Embryonic facial prominence (tissue), 1 donor: ENCODE measurements around the gene ZNF445.
"Not testable (repeated sequence)": the region's sequence is repeated elsewhere in the genome, so short reads cannot be mapped to it uniquely, and the experiment has no call there.

ENCODE experiments used
- DNase-seq: peaks from one replicate; pipeline ENCODE4 v3.0.0-alpha.2; 2016; ENCODE audit errors: extremely low spot score

Gene ZNF445

DNA sequence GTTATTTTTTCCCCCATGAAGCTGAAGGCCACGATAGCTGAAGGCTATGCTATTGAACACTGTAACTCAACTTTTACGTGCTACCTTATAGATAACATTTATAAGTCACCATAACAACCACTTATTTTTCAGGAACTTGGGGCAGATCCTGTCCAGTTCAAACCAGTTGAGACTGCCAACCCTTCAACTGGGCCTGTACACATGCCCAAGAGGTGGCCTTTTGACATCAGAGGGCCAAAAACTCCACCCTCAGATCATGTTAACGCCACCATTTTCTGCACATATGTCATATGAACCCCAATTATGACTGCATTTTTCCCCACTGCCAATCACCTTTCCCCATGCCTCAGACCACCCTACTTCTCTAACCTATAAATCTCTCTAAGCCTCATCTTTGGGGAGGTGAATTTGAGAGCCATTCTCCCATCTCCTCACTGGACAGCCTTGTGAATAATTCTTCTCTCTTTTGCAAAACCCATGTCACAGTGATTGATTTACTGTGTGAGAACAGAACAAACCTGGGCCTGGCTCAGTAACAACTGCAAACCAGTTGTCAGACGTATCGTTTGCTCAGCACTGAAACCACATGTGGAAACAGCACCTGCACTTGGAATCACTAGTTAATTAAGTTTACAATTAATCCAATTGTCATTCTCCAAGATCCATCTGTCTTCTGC, 42.5 kb downstream of the ZNF445 start:
- DNase-seq: no peak

DNA sequence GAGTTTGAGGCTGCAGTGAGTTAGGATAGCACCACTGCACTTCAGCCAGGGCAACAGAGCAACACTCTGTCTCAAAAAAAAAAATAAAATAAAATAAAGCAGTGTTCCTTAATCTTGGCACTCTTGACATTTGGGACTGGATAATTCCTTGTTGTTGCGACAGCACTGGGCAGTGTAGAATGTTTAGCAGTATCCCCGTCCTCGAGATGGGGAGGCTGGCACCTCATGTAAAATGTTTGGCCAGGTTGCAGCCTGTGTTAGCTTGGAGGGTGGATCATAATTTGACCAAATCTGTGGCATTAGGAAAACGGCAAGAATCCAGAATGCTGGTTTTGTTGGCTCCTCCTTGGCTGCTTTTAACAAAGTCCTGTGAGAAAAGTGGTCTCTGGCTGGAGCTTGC, 47.0 kb downstream of the ZNF445 start:
- no peak for DNase-seq

DNA sequence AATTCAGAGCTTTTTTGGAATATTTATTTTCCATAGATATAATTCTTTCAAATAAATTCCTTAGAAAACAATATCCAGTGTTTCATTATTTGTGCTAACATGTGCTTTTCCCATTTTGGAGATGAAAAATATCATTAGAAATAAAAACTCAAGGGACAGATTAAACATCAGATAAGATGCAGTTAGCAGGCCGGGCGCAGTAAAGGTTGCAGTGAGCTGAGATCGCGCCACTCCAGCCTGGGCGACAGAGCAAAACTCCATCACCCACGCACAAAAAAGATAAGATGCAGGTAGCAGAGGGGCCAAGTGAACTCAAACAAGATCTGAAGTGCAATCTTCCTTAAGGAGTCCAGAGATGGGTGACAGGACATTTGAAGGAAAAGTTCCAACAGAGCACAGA, 48.0 kb downstream of the ZNF445 start:
- DNase-seq: no peak

DNA sequence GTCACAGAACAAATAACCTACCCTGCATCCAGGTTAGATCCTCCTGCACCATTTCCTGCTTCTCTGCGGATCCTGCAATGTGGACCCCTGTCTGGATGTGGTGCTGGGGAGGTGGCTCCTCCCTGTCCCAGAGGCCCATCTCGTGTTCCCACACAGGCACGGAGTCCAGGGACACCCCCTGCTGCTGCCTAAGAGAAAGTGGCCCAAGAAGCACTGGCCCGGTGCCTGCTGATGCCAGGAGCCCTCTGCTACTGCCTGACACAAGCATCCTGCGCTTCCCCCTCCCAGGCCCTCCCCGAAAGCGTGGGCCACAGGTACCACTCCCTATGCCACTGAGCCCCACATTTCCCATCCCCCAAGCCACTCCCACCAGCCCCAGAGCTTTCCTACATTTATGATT, 48.6 kb downstream of the ZNF445 start:
- DNase-seq: no peak

DNA sequence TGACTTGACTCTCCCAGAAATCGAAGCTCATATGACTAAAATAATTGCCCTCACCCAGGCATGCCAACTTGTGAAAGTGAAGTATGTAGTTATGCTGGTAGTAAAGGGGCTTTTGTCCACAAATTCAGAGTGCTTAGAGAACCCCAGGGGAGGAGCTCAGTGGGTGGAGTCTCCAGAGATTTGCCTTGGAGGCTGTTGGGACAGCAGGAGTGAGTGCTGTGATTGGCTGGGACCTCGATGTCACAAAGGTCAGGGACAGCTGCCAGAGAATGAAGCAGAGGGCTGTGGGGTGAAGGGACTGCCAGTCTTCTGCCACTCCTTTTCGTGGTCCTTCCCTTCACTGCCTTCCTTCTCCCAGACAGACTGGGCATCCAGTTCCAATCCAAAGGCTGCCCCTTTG, 49.8 kb downstream of the ZNF445 start:
- no peak for DNase-seq

DNA sequence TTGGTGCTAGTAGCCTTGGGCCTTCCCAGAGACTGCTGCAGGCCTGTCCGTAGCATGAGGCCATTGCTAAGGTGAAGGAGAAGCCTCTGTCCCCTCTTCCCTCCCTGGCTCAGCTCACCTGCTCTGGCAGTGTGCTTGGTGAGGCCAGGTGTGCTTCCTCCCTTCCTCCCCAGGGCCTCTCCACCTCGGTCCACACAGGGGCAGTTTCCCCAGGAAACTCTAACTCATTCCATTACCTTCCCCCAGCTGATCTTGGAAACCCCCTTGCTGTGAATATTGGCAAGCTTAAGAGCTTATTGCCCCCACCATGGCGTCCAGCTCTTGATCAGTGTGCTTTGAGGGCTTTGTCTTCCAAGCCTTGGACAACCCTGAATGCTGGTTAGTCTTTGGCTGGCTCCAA, 52.7 kb downstream of the ZNF445 start:
- no peak for DNase-seq

DNA sequence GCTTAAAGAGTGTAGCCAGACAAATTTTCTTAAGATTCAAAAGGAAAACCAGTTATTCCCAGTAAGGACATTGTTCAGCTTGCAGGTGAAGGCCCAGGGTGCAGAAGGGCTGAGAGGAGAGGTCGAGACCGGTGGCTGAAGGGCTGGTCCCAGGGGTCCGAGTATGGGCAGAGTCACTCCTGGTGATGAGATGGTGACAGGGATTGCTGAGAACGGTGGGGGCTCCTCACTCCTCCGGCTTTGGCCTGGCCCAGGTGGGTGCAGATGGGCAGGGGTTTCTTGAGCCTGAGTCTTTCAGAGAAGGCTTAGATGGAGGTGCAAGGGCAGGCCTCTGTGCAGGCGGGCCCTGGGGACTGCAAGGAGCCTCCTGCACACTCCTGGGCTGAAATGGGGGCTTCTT, 56.2 kb downstream of the ZNF445 start:
- DNase-seq: no peak

DNA sequence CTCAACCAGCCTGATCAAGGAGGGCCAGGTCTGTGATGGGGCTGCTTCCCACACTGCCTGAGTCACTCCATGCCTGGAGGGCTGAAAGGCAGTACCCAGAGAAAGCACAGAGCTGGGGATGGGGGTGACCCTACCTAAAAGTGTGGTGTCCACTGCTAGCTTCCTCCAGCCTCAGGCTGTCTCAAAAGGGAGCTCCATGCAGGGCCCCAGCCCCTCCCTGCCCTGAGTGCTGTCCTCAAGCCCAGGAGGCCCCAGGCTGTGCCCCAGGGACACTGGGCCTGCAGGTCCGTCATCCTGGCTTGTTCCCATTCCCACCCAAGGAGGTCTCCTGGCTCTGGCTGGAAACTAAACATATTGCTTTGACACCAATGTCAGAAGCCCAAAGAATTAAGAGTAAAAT, 56.8 kb downstream of the ZNF445 start:
- DNase-seq: no peak

DNA sequence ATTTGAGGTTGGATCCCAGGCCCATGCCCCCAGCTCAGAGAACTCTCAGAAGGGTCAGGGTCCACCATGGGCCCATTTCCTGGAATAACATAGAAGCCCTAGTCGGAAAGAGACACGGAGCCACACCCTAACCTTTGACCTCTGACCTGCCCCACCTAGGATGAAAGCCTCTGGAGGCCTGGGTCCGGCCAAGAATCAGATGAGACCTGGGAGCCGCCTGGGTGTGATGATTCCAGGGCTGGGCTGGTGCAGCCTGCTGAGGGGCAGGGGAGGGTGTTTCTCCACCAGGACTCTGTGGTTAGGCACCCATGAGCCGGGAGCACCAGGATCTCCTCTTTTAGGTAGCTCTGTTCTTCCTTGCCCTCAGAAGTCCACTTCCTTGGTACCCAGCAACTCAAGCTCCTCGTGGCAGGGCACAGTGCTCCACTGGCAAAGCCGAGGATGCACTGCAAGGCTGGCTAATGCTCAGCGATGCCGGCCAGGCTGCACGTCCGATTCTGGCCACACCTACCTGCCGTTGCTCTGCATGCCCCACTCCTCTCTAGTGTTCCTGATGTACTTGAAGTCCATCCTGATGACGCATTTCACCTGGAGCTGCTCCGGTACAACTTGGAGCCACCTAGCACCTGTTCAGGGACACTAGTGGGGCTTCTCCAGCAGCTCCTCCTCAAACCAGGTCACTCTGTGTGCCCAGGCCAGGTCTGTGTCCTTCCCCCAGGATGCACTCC, 57.4 kb downstream of the ZNF445 start:
- DNase-seq: no peak

DNA sequence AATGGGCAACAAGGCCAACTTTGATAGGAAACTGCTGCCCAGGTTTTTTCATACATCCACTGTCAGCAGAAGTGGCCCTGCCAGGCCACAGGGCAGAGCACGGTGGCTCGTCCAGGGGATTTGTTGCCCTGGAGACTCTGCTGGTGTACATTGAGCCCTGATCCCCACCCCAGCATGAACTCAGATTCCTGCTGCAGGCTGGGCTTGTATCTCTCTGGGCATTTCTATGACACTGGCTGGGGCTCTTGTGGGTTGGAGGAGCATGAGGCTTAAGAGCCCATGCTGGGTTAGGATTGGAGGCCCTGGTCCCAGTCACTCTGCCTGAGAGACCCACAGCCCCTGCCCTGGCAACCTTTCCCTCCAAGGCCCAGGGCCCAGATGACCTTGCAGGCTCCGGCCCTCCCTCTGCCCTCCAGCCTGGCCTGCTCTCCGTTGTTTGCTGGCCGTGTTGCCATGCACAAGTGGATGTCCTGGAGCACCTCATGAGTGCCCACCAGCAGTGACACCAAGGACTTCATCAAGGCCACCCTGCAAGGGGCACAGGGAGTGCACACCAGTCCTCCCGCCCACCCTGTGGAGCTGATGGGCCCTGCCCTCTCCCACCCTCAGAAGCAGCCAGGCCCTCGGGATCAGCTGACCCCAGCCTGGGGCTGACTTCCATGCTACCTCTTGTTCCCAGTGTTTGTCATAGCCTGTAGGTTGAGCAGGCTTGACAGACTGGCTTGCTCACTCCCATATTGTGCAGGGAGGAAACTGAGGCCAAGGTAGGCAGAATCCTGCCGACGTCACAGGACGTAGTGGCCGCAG, 58.2 kb downstream of the ZNF445 start:
- DNase-seq: no peak

DNA sequence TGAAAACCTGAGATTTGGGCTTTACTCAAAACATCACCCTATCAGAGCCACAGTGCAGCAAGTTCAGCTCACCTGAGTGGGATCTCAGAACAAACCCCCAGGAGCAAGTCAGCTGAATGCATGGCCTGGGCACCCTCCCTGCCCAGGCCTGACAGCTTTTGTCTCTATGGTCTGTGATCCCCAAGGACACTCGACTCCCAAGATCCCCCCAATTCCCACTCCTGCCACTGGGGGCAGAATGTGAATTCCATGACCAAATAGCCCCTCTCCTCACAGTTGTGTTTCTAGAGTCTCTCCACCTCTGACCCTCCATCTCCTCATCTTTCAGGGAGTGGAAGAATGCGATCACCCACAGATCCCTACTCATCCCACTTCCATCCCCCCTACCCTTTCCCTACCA, 58.9 kb downstream of the ZNF445 start:
- DNase-seq: no peak

DNA sequence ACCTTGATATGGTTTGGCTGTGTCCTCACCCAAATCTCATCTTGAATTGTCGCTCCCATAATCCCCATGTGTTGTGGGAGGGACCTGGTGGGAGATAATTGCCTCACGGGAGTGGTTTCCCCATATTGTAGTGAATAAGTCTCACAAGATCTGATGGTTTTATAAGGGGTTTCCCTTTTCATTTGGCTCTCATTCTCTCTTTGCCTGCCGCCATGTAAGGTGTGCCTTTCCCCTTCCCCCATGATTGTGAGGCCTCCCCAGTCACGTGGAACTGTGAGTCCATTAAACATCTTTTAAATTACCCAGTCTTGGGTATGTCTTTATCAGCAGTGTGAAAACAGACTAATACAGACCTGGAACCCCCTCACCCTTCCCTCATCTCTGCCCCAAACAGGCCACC, 59.4 kb downstream of the ZNF445 start:
- DNase-seq: not testable (repeated sequence)

DNA sequence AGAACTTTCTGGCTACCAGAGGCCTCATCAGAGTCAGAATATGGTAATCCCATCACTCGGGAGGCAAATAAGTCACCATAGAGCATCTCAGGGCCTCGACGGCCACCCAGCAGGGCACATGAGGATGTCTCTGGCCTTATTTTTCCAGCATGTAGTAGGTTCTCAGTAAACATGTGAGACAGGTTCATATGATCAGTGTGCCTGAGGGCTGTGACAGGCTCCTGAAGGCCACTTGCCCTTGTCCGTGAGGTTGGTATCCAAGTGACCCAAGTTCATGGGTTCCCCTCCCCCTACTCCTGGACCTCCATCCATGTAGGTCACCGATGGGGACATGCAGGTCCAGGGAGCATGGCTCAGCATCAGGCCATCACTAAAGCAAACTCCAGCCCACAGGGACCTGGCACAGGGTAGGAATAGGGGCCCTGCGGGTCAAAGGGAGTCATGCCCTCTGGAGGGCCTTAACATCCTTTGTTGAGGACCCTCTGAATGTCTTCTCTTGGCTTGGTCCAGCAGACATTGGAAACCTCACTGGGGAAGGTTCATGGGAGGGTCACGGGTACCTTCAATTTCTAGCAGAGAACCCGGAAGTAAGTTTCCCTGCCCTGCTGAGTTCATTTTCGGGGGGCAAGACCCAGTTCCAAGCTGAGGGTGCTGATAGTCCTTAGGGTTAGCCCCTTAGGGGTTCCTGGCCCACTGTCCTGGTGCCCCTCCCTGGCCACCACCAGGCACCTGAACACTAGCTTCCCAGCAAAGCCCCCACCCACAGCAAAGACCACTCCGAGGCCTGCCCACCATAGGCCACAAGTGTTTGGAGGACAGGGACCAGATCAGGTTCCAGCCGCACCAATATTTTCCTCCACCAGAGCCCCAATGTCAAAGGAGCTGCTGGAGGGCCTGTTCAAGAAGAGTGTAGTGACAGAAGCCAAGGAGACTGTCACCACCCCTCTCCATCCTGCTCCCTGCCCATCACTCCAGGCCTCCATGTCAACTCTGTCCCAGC, 61.1 kb downstream of the ZNF445 start:
- no peak for DNase-seq

DNA sequence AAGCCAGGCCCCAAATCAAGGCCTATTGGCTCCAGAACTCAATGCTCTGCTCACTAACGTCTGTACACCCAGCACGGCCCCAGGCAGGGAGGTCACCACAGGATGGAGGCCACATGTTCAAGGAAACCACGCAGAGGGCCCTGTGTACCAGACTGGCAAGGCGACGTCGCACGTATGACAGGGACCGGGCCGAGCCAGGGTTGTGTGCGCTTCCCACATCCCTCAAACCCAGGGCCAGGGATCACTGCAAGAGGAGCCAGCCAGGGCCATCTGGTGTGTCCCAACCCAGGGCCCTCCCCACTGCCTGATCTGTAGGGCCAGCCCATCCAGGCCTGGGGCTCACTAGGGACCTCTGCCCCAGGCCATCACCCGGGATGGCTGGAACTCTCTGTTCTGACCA, 62.0 kb downstream of the ZNF445 start:
- no peak for DNase-seq

DNA sequence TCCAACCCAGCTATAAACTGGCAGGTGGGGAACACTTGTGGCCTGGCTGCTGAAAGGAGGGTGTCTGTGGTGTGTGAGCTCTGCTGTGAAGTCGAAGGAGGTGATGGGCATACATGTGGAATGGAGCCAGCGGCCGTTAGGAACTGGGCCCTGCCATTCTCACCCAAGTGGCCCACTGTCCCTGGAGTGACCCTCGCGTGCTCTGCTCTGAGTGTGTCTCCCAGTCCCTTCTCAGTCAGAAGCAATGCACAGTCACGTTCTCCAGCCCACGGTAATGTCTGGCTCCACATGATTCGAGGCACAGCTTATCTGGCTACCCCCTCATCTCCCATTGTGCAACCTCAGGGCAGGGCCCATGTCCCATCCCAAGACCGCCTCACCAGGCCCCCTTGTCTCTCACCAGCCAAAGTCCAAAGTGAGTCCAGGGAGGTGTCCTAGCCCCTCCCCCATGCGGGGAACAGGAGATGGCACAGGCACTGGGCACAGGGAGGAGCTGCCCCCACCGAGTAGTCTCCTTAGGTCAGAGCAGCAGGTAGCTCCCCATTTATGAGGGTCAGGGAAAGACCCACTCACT, 62.9 kb downstream of the ZNF445 start:
- no peak for DNase-seq

DNA sequence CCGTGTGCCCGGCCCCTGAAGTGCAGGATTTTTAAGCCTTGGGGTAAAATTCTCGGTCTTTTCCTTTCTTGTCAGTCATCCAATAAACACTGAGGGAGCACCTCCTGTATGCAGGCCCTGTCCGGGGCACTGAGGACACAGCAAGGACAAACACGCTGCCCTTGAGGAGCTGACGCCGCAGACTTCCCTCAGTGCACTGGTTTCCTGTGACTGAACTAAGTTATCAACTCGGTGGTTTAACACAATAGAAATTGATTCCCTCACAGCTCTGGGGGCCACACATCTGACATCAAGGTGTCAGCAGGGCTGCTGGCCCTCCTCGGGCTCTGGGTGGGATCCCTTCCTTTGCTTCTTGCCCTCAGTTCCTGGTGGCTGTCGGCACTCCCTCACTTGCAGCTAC, 65.1 kb downstream of the ZNF445 start:
- DNase-seq: no peak

DNA sequence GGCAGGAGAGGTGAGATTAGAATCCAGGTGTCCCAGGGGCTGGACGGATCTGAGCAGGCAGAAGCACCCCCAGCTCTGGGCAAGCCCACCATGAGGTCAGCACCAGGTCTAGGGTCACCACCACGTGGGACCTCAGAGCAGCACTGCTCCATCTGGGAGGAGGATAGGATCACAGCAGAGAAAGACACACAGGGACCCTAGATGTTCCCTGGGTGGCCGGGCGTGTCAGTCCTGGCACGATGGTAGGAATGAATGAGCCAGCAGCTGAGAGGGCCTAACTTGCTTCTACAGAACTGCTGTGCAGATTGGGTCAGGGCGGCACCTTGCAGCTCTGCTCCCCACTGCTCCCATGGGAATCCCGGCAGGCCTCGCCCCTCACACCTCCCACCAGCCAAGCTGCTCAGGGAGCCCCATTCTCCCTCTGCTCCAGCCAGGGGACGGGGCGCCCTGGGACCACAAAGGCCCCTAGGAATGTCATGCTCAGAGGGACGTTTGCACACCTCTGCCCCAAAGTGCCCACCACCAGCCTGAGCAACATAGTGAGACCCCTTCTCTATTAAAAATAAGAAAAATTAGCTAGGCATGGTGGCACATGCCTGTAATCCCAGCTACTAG, 66.3 kb downstream of the ZNF445 start:
- DNase-seq: no peak

DNA sequence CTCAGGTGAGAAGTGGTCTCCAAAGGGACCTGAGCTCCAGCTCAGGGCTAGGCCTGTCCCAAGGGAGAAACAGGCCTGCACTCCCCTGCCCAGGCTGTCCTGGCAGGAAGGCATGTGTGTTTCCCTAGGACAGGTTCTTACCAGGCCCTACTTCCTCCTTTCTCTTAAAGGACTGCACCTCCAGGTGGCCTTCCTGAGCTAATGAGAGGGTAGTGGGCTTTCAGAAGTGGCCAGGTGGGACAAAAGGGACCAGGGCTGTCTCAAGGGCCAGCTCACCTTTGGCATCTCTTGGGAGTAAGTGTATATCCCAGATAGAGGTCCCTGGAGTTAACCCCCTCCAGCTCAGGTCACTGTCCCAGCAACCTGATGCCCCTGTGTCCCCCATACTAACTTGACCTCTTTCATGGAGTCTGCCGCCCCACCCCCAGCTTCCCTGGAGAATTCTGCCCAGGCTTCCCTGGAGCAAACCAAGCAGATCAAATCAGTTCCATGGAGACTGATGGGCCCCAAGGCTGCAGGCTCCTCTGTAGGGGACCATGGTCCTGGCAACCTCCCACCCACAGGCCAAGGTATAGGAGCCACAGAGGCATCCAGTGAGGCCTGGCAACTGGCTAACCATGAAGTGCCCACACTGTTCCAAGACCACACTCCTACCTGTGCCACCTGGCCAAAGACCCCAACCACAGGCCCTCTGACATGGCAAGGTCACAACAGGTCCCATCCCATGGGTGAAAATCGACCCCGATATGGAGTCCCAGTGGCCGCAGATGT, 67.6 kb downstream of the ZNF445 start:
- DNase-seq: no peak

DNA sequence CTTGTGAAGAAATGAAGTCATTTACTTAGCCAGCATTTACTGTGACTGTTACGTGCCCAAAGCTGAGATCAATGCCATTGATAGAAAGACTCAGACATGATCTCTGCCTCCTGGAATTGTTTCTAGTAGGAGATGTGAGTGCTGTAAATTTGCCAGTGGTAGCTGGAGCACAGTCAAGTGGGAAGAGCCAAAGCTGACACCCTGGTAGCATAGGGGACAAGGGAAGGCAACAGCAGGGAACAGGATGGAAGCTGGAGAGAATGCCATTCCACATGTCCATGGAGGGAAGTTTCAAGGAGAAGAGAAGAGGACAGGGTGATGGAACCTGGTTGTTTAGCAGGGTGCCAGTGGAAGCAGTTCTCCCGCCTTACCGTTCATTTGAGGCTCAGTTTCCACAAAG, 74.9 kb downstream of the ZNF445 start:
- DNase-seq: no peak

DNA sequence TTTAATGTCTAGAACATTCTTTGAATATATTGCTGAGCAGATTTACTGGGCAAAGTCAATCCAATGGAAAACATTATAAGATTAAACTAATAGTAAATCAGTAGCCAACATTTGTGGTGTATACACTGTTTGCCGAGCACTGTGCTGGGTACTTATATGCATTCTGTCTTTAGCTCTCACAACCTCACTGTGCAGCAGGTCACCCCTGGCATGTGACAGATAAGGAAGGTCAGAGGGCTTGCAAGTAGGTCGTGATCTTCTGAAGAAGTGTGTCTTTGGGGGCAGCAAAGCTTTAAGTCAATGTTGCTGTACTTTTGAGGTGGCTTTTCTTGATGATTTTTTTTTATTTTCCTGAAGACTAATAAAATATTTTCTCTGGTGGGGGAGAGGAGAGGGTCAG, 76.7 kb downstream of the ZNF445 start:
- DNase-seq: no peak
